NCI-H748 (cell line): Measurements from ENCODE around the gene MS4A2.
"Not testable (repeated sequence)": the region's sequence is repeated elsewhere in the genome, so short reads cannot be mapped to it uniquely, and the experiment has no call there.

Experiments
- DNase-seq: peaks from one replicate; lab custom pipeline; 2025; ENCODE audit not compliant: unreplicated experiment; lab: John Stamatoyannopoulos, UW

MS4A2 gene

GRCh38 chr11:60088364-60088763 is at the start of gene MS4A2:
Gene MS4A2, plus strand, starts transcription at chr11:60088664. Its CDS starts 102 bp downstream, at chr11:60088766.
- DNase-seq, result no peak

- no peak for DNase-seq
Observed at GRCh38 chr11:60040109-60040508, 48.4 kb upstream of the MS4A2 start, which contains the start of gene OOSP2. Gene OOSP2, plus strand, starts transcription at chr11:60040409. Its CDS starts 51 bp downstream, at chr11:60040460.

GRCh38 chr11:60050422-60050821 is 38.0 kb upstream of the MS4A2 start:
- DNase-seq, result not testable (repeated sequence)

- DNase-seq, result not testable (repeated sequence)
Observed at GRCh38 chr11:60050839-60051238, 37.6 kb upstream of the MS4A2 start.

GRCh38 chr11:60056349-60056969 is 32.0 kb upstream of the MS4A2 start, which contains the start of gene MS4A3:
Gene MS4A3, plus strand, starts transcription at chr11:60056665. Its CDS starts 4,496 bp downstream, at chr11:60061161.
- no peak for DNase-seq

GRCh38 chr11:60059052-60059451 is 29.4 kb upstream of the MS4A2 start:
- DNase-seq, result no peak

GRCh38 chr11:60059521-60060240 is 28.8 kb upstream of the MS4A2 start:
- DNase-seq, result no peak

- no peak for DNase-seq
Observed at GRCh38 chr11:60064111-60064510, 24.4 kb upstream of the MS4A2 start.

GRCh38 chr11:60065801-60066200 is 22.7 kb upstream of the MS4A2 start:
- no peak for DNase-seq

GRCh38 chr11:60069450-60069849 is 19.0 kb upstream of the MS4A2 start:
- no peak for DNase-seq

GRCh38 chr11:60071644-60072043 is 16.8 kb upstream of the MS4A2 start:
- not testable (repeated sequence) for DNase-seq

GRCh38 chr11:60077216-60077817 is 11.1 kb upstream of the MS4A2 start:
- DNase-seq, result no peak

GRCh38 chr11:60077981-60078380 is 10.5 kb upstream of the MS4A2 start:
- no peak for DNase-seq

- no peak for DNase-seq
Observed at GRCh38 chr11:60078745-60079144, 9.7 kb upstream of the MS4A2 start.

GRCh38 chr11:60080535-60080934 is 7.9 kb upstream of the MS4A2 start:
- no peak for DNase-seq

GRCh38 chr11:60084631-60085273 is 3.7 kb upstream of the MS4A2 start:
- no peak for DNase-seq

GRCh38 chr11:60085909-60086308 is 2.6 kb upstream of the MS4A2 start:
- DNase-seq, result no peak

- DNase-seq, result no peak
Observed at GRCh38 chr11:60087239-60087638, 1.2 kb upstream of the MS4A2 start.

GRCh38 chr11:60095477-60096120 is 7.1 kb downstream of the MS4A2 start:
- no peak for DNase-seq

GRCh38 chr11:60097189-60097588 is 8.7 kb downstream of the MS4A2 start:
- DNase-seq, result no peak

- DNase-seq, result no peak
Observed at GRCh38 chr11:60098508-60098907, 10.0 kb downstream of the MS4A2 start.
